GM12892 (cell line): Measurements from ENCODE around the gene ASPSCR1.

Source experiments
- POLR2A ChIP-seq: IDR thresholded peaks from 2 replicates; pipeline ENCODE4 v1.6.1; 2011; ENCODE audit warnings: low read depth, low read length, control low read depth
- POLR2AphosphoS5 ChIP-seq: IDR thresholded peaks from 2 replicates; pipeline ENCODE4 v1.6.1; 2011; ENCODE audit warnings: low read depth, low read length, control low read depth
- TAF1 ChIP-seq: IDR thresholded peaks from 2 replicates; pipeline ENCODE4 v1.6.1; 2011; ENCODE audit warnings: low read depth, mild to moderate bottlenecking, control low read depth, low read length, borderline replicate concordance

GRCh38 chr17:82024859-82025258, 47.4 kb downstream of the ASPSCR1 start:
- TF ChIP-seq POLR2A, result no peak
- TF ChIP-seq POLR2AphosphoS5, result no peak
- no peak for TF ChIP-seq TAF1
